Measurements from ENCODE around the gene IQCC.

Gene IQCC

GRCh38 chr1:32184650-32185049 is 20.8 kb upstream of the IQCC start:
- Mint-ChIP-seq H3K4me3 (peak overlapping the region; percentile 60), H3K27me3 (no peaks in the 10 kb centered on the region), H3K27ac (peak overlapping the region; percentile 65), H3K9me3 (no peaks in the 10 kb centered on the region), H3K4me1 (ENCODE audit: low read depth) (peaks cover 60% of the 10 kb centered on the region), H3K36me3 (ENCODE audit: low read depth) (peaks cover 84% of the 10 kb centered on the region)

GRCh38 chr1:32186077-32186476 is 19.4 kb upstream of the IQCC start:
- Mint-ChIP-seq H3K9me3 (no peaks in the 10 kb centered on the region), H3K36me3 (ENCODE audit: low read depth) (peaks cover 84% of the 10 kb centered on the region), H3K4me1 (ENCODE audit: low read depth) (peaks cover 49% of the 10 kb centered on the region), H3K4me3 (peak overlapping the region; percentile 57), H3K27me3 (no peaks in the 10 kb centered on the region), H3K27ac (peak overlapping the region; percentile 94)

- no peaks in the 10 kb centered on the region for H3K9me3 Mint-ChIP-seq
- peaks cover 45% of the 10 kb centered on the region for H3K4me1 Mint-ChIP-seq (ENCODE audit: low read depth)
- H3K4me3 Mint-ChIP-seq, result peak overlapping the region; percentile 57
- H3K27ac Mint-ChIP-seq, result peak overlapping the region; percentile 94
- H3K27me3 Mint-ChIP-seq, result no peaks in the 10 kb centered on the region
- H3K36me3 Mint-ChIP-seq (ENCODE audit: low read depth), result peaks cover 84% of the 10 kb centered on the region
These were observed 19.0 kb upstream of the IQCC start for GRCh38 chr1:32186491-32186890.

GRCh38 chr1:32187850-32188249 is 17.6 kb upstream of the IQCC start:
- peaks cover 37% of the 10 kb centered on the region for H3K4me1 Mint-ChIP-seq (ENCODE audit: low read depth)
- H3K36me3 Mint-ChIP-seq (ENCODE audit: low read depth), result peaks cover 83% of the 10 kb centered on the region
- H3K27me3 Mint-ChIP-seq, result no peaks in the 10 kb centered on the region
- H3K27ac Mint-ChIP-seq, result no peak overlapping the region
- H3K4me3 Mint-ChIP-seq, result no peak overlapping the region
- H3K9me3 Mint-ChIP-seq, result no peaks in the 10 kb centered on the region

GRCh38 chr1:32192220-32192948 is 13.1 kb upstream of the IQCC start:
- H3K36me3 Mint-ChIP-seq (ENCODE audit: low read depth), result peaks cover 91% of the 10 kb centered on the region
- no peak overlapping the region for H3K4me3 Mint-ChIP-seq
- no peak overlapping the region for H3K27ac Mint-ChIP-seq
- no peaks in the 10 kb centered on the region for H3K27me3 Mint-ChIP-seq
- H3K9me3 Mint-ChIP-seq, result no peaks in the 10 kb centered on the region
- H3K4me1 Mint-ChIP-seq (ENCODE audit: low read depth), result peaks cover 47% of the 10 kb centered on the region

GRCh38 chr1:32194984-32195383 is 10.5 kb upstream of the IQCC start:
- H3K4me3 Mint-ChIP-seq, result no peak overlapping the region
- H3K27me3 Mint-ChIP-seq, result no peaks in the 10 kb centered on the region
- peaks cover 69% of the 10 kb centered on the region for H3K4me1 Mint-ChIP-seq (ENCODE audit: low read depth)
- H3K36me3 Mint-ChIP-seq (ENCODE audit: low read depth), result peaks cover 74% of the 10 kb centered on the region
- no peaks in the 10 kb centered on the region for H3K9me3 Mint-ChIP-seq
- no peak overlapping the region for H3K27ac Mint-ChIP-seq

- peaks cover 69% of the 10 kb centered on the region for H3K36me3 Mint-ChIP-seq (ENCODE audit: low read depth)
- peaks cover 74% of the 10 kb centered on the region for H3K4me1 Mint-ChIP-seq (ENCODE audit: low read depth)
- no peaks in the 10 kb centered on the region for H3K9me3 Mint-ChIP-seq
These were observed 9.9 kb upstream of the IQCC start for GRCh38 chr1:32195531-32195930.

GRCh38 chr1:32195972-32196823 is 9.3 kb upstream of the IQCC start:
- peaks cover 77% of the 10 kb centered on the region for H3K4me1 Mint-ChIP-seq (ENCODE audit: low read depth)
- H3K27ac Mint-ChIP-seq, result no peak overlapping the region
- H3K27me3 Mint-ChIP-seq, result no peaks in the 10 kb centered on the region
- no peaks in the 10 kb centered on the region for H3K9me3 Mint-ChIP-seq
- peaks cover 65% of the 10 kb centered on the region for H3K36me3 Mint-ChIP-seq (ENCODE audit: low read depth)
- no peak overlapping the region for H3K4me3 Mint-ChIP-seq

More at GRCh38 chr1:32195531-32195930, 9.9 kb upstream of the IQCC start:
- no peak overlapping the region for H3K27ac Mint-ChIP-seq
- no peaks in the 10 kb centered on the region for H3K27me3 Mint-ChIP-seq
- no peak overlapping the region for H3K4me3 Mint-ChIP-seq

- Mint-ChIP-seq H3K27me3 (no peaks in the 10 kb centered on the region), H3K27ac (peak overlapping the region; percentile 40), H3K9me3 (no peaks in the 10 kb centered on the region), H3K4me3 (no peak overlapping the region), H3K36me3 (ENCODE audit: low read depth) (peaks cover 56% of the 10 kb centered on the region), H3K4me1 (ENCODE audit: low read depth) (peaks cover 83% of the 10 kb centered on the region)
These were observed 8.4 kb upstream of the IQCC start for GRCh38 chr1:32197074-32197473.

- Mint-ChIP-seq H3K27me3 (no peaks in the 10 kb centered on the region), H3K27ac (peak overlapping the region; percentile 36), H3K4me1 (ENCODE audit: low read depth) (peaks cover 88% of the 10 kb centered on the region), H3K4me3 (no peak overlapping the region), H3K9me3 (no peaks in the 10 kb centered on the region), H3K36me3 (ENCODE audit: low read depth) (peaks cover 51% of the 10 kb centered on the region)
These were observed 7.6 kb upstream of the IQCC start for GRCh38 chr1:32197837-32198236.

- Mint-ChIP-seq H3K36me3 (ENCODE audit: low read depth) (peaks cover 45% of the 10 kb centered on the region), H3K9me3 (no peaks in the 10 kb centered on the region), H3K4me1 (ENCODE audit: low read depth) (peaks cover 84% of the 10 kb centered on the region), H3K4me3 (no peak overlapping the region), H3K27me3 (no peaks in the 10 kb centered on the region), H3K27ac (peak overlapping the region; percentile 36)
These were observed 7.0 kb upstream of the IQCC start for GRCh38 chr1:32198237-32199042.

- H3K36me3 Mint-ChIP-seq (ENCODE audit: low read depth), result peaks cover 37% of the 10 kb centered on the region
- H3K9me3 Mint-ChIP-seq, result no peaks in the 10 kb centered on the region
- no peaks in the 10 kb centered on the region for H3K27me3 Mint-ChIP-seq
- peak overlapping the region; percentile 20 for H3K4me3 Mint-ChIP-seq
- peaks cover 80% of the 10 kb centered on the region for H3K4me1 Mint-ChIP-seq (ENCODE audit: low read depth)
- H3K27ac Mint-ChIP-seq, result no peak overlapping the region
These were observed 6.3 kb upstream of the IQCC start for GRCh38 chr1:32199043-32199716.

GRCh38 chr1:32199717-32200072 is 5.8 kb upstream of the IQCC start:
- Mint-ChIP-seq H3K36me3 (ENCODE audit: low read depth) (peaks cover 32% of the 10 kb centered on the region), H3K27me3 (no peaks in the 10 kb centered on the region), H3K4me1 (ENCODE audit: low read depth) (peaks cover 79% of the 10 kb centered on the region), H3K4me3 (peak overlapping the region; percentile 75), H3K9me3 (no peaks in the 10 kb centered on the region), H3K27ac (peak overlapping the region; percentile 80)

GRCh38 chr1:32200226-32201010 is 5.1 kb upstream of the IQCC start, which contains the start of gene CCDC28B:
Gene CCDC28B, plus strand, starts transcription at chr1:32200595. Its CDS starts 1,341 bp downstream, at chr1:32201936.
- H3K27me3 Mint-ChIP-seq, result no peaks in the 10 kb centered on the region
- H3K4me3 Mint-ChIP-seq, result peak within 1 kb of the TSS; percentile 75

More at GRCh38 chr1:32200226-32201010, 5.1 kb upstream of the IQCC start, which contains the start of gene CCDC28B:
- H3K27ac Mint-ChIP-seq, result peak within 1 kb of the TSS; percentile 87
- H3K36me3 Mint-ChIP-seq (ENCODE audit: low read depth), result peaks cover 25% of the 10 kb centered on the region
- H3K9me3 Mint-ChIP-seq, result no peaks in the 10 kb centered on the region
- H3K4me1 Mint-ChIP-seq (ENCODE audit: low read depth), result peaks cover 77% of the 10 kb centered on the region
